Transverse colon (tissue), 4 donors: Measurements from ENCODE around the gene ANKUB1. TPM values are rescaled to one million over a fixed set of nuclear protein-coding genes. Genes with fewer than 3 reads are reported as not detected.
"Not testable (repeated sequence)": the region's sequence is repeated elsewhere in the genome, so short reads cannot be mapped to it uniquely, and the experiment has no call there.

Experiments used
- DNase-seq: peaks from one replicate; pipeline ENCODE4 v3.0.0-alpha.2; 2019
- H3K27ac ChIP-seq, 4 donors: fragments of 200-600 bp; sonication (generic); 2 replicates each; pipeline ENCODE4 v1.5.1; 2016 to 2018; ENCODE audit warnings: inconsistent platforms in 4 of 4
- H3K27me3 ChIP-seq: fragments of 200-600 bp; sonication (generic); 2 replicates; pipeline ENCODE4 v1.5.1; 2017; ENCODE audit warnings: inconsistent platforms
- H3K36me3 ChIP-seq, 4 donors: fragments of 200-600 bp; sonication (generic); 2 replicates each; pipeline ENCODE4 v1.5.1; 2017 to 2019; ENCODE audit warnings: inconsistent platforms in 4 of 4
- H3K4me1 ChIP-seq, 4 donors: fragments of 200-600 bp; sonication (generic); 2 replicates each; pipeline ENCODE4 v1.5.1; 2017 to 2020; ENCODE audit warnings: inconsistent platforms in 4 of 4
- H3K4me3 ChIP-seq, 4 donors: fragments of 200-600 bp; sonication (generic); 1 replicate in 1 of 4; 2 replicates in 3 of 4; pipeline versions ENCODE4 v1.5.1 to v1.6.1; 2017 to 2019; ENCODE audit warnings: inconsistent platforms in 4 of 4
- H3K9me3 ChIP-seq, 2 donors: fragments of 200-600 bp; sonication (generic); 2 replicates each; pipeline ENCODE4 v1.5.1; 2017 to 2019; ENCODE audit warnings: inconsistent platforms in 2 of 2
- CTCF ChIP-seq, 5 experiments: fragments of 200-600 bp in 3 of 5; fragments of 450-650 bp in 2 of 5; sonication (generic) in 3 of 5; IDR thresholded peaks; 1 replicate in 2 of 5; 2 replicates in 3 of 5; pipeline ENCODE4 v1.5.1; 2016 to 2017; ENCODE audit warnings: antibody characterized with exemption in 5 of 5, inconsistent platforms in 3 of 5, mild to moderate bottlenecking in 2 of 5, moderate library complexity in 1 of 5
- EP300 ChIP-seq: sonication (generic); formaldehyde crosslinking; IDR thresholded peaks from one replicate; pipeline ENCODE4 v1.6.1; 2017; ENCODE audit warnings: antibody characterized with exemption, low read depth
- POLR2A ChIP-seq: fragments of 450-650 bp; IDR thresholded peaks from one replicate; pipeline ENCODE4 v1.6.1; 2016; ENCODE audit warnings: antibody characterized with exemption, mild to moderate bottlenecking, moderate library complexity
- POLR2AphosphoS5 ChIP-seq, 3 donors: sonication (generic); formaldehyde crosslinking; IDR thresholded peaks; one replicate each; pipeline ENCODE4 v1.6.1; 2016; ENCODE audit warnings: antibody characterized with exemption in 3 of 3
- WGBS, 2 donors: methylation state at CpG; one replicate each; pipeline ENCODE4 v1.1.5; 2018; ENCODE audit warnings: low coverage in 1 of 2; 5-methylcytosine and 5-hydroxymethylcytosine counted together
- in situ Hi-C, 4 donors: fragments of 200-750 bp; cut with MboI; loops; one replicate each; pipeline versions ENCODE4 v1.15.0 to v1.15.1; 2017; ENCODE audit warnings: low sequenced_read_pairs in 3 of 4, low pct_ligation_motif_present in 1 of 4, low pct_unique_long_range_greater_than_20kb in 1 of 4
- intact Hi-C: fragments of 100-400 bp; cut with DNase I; formaldehyde crosslinking; loops from one replicate; pipeline ENCODE4 v1.15.1; 2023; ENCODE audit warnings: low total_unique reads
- total RNA-seq, 4 donors: library from RNA; depleted of rRNA; stranded (reverse); fragments of >200 nt; gene quantifications; one replicate each; pipeline ENCODE4 v1.1.0, GENCODE V29; 2016

Gene ANKUB1
- total RNA-seq, 4 donors from 2014 or later = not detected

GRCh38 chr3:149832086-149832485 is 39.7 kb upstream of the ANKUB1 start:
- 85 to 96% methylated on average over 1 of the region's 1 CpG for WGBS, 2 donors
- in situ Hi-C loops = no loop called here
- no peak for TF ChIP-seq CTCF (IDR thresholded peaks at IDR 0.05)
- TF ChIP-seq POLR2A = no peak
- no peak for TF ChIP-seq POLR2AphosphoS5 (IDR thresholded peaks at IDR 0.05)
- TF ChIP-seq EP300 = no peak

GRCh38 chr3:149831321-149831720 is 39.0 kb upstream of the ANKUB1 start:
- Histone ChIP-seq H3K4me3 (no peak overlapping the region), H3K27ac (no peak overlapping the region), H3K36me3 (no peaks in the 10 kb centered on the region), H3K9me3 (peaks cover 26 to 40% of the 10 kb centered on the region in 2 donors), H3K27me3 (no peaks in the 10 kb centered on the region), H3K4me1 (no peaks in the 10 kb centered on the region)
- no peak for DNase-seq
- TF ChIP-seq POLR2A (no peak), POLR2AphosphoS5 (IDR thresholded peaks at IDR 0.05) (no peak), EP300 (no peak), CTCF (IDR thresholded peaks at IDR 0.05) (no peak)
- intact Hi-C loops = no loop called here
- in situ Hi-C loops = no loop called here
- WGBS, 2 donors = 87 to 91% methylated on average over 3 to 4 of the region's 4 CpGs

More at GRCh38 chr3:149832086-149832485, 39.7 kb upstream of the ANKUB1 start:
- no peak for DNase-seq
- Histone ChIP-seq H3K27ac (no peak overlapping the region), H3K36me3 (no peaks in the 10 kb centered on the region), H3K4me1 (no peaks in the 10 kb centered on the region), H3K4me3 (no peak overlapping the region), H3K9me3 (peaks cover 26 to 44% of the 10 kb centered on the region in 2 donors), H3K27me3 (no peaks in the 10 kb centered on the region)
- intact Hi-C loops = no loop called here

GRCh38 chr3:149830902-149831301 is 38.5 kb upstream of the ANKUB1 start:
- no peak overlapping the region for H3K4me3 ChIP-seq
- intact Hi-C loops = no loop called here
- 91 to 100% methylated on average over 1 to 2 of the region's 2 CpGs for WGBS, 2 donors
- H3K27me3 ChIP-seq = no peaks in the 10 kb centered on the region
- H3K4me1 ChIP-seq = no peaks in the 10 kb centered on the region
- DNase-seq = no peak
- H3K27ac ChIP-seq = no peak overlapping the region
- TF ChIP-seq POLR2A (no peak), EP300 (no peak)
- peaks cover 26 to 38% of the 10 kb centered on the region in 2 donors for H3K9me3 ChIP-seq
- in situ Hi-C loops = no loop called here
- H3K36me3 ChIP-seq = no peaks in the 10 kb centered on the region

- H3K27ac ChIP-seq, H3K27me3 ChIP-seq, H3K4me1 ChIP-seq, intact Hi-C loops, in situ Hi-C loops, DNase-seq, H3K36me3 ChIP-seq, H3K4me3 ChIP-seq: not testable (repeated sequence)
- 89 to 100% methylated on average over 3 to 4 of the region's 4 CpGs for WGBS, 2 donors
- peaks cover 26 to 27% of the 10 kb centered on the region in 2 donors for H3K9me3 ChIP-seq
These were observed 37.3 kb upstream of the ANKUB1 start for GRCh38 chr3:149829631-149830030.

- Histone ChIP-seq H3K4me3 (no peak overlapping the region), H3K27me3 (no peaks in the 10 kb centered on the region), H3K4me1 (no peaks in the 10 kb centered on the region), H3K9me3 (peaks cover 16 to 17% of the 10 kb centered on the region in 2 donors), H3K27ac (no peak overlapping the region), H3K36me3 (no peaks in the 10 kb centered on the region)
- TF ChIP-seq CTCF (IDR thresholded peaks at IDR 0.05) (no peak), POLR2A (no peak), POLR2AphosphoS5 (IDR thresholded peaks at IDR 0.05) (no peak), EP300 (no peak)
- WGBS, 2 donors = 17 to 88% methylated on average over 1 of the region's 1 CpG
- intact Hi-C loops = no loop called here
- in situ Hi-C loops = no loop called here
- no peak for DNase-seq
These were observed 36.0 kb upstream of the ANKUB1 start for GRCh38 chr3:149828390-149828789.
